GM12801 (cell line): Measurements from ENCODE around the gene SIGLEC14.

ENCODE experiments used
- TF ChIP-seq, protein P1 (sequence below): IDR thresholded peaks from one replicate; pipeline ENCODE4 v1.5.1; 2011; ENCODE audit warnings: control low read depth; ENCODE audit not compliant: insufficient read length; ENCODE audit errors: extremely low read depth

The SIGLEC14 gene

DNA sequence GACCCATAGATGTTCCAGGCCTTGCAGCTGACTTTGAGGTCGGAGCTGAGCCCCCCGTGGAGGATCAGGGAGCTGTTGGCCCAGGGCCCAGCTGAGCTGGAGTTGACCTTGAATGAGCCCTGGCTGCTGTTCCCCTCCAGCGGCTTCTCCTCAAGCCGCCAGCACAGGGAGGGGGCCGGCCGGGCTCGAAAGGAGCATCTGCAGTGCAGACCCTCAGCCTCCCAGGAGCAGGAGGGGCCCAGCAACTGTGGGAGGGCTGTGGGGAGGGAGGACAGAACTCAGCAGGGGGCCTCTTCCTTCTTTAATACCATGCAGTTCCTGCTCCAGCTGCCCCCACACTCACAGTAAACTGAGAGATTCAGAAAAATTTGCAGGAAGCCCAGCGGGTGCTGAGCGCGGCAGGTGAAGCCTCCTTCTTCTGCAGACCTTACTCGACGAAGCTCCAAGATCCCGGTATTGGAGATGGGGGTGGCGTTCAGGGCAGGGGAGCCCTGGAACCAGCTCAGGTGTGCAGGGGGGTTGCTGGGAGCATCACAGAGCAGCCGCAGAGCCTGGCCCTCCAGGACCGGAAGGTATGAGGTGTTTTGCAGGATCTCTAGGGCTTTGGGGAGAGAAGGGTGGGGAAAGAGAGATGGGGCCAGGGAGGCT lies 19.0 kb downstream of the SIGLEC14 start:
- TF ChIP-seq, protein P1, sequence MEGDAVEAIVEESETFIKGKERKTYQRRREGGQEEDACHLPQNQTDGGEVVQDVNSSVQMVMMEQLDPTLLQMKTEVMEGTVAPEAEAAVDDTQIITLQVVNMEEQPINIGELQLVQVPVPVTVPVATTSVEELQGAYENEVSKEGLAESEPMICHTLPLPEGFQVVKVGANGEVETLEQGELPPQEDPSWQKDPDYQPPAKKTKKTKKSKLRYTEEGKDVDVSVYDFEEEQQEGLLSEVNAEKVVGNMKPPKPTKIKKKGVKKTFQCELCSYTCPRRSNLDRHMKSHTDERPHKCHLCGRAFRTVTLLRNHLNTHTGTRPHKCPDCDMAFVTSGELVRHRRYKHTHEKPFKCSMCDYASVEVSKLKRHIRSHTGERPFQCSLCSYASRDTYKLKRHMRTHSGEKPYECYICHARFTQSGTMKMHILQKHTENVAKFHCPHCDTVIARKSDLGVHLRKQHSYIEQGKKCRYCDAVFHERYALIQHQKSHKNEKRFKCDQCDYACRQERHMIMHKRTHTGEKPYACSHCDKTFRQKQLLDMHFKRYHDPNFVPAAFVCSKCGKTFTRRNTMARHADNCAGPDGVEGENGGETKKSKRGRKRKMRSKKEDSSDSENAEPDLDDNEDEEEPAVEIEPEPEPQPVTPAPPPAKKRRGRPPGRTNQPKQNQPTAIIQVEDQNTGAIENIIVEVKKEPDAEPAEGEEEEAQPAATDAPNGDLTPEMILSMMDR = no peak

- TF ChIP-seq, protein P1 = no peak
These were observed 19.9 kb downstream of the SIGLEC14 start for GRCh38 chr19:51626675-51627074.

- TF ChIP-seq, protein P1 = no peak
These were observed 25.4 kb downstream of the SIGLEC14 start for GRCh38 chr19:51621178-51621577.

DNA sequence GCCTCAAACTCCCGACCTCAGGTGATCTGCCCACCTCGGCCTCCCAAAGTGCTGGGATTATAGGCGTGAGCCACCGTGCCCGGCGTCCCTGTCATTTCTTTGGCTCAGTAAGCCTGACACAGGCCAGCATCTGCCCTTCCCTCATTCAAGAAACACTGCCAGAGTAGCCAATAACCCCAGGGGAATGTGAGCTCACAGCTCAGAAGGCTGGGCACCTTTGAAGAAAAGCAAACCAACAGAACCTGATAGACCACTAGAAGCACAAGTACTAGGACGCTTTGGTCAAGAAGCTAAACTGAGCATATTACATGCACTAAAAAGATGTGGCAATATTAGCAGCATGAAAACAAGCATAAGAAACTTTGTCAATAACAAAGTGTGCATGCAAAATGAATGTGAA lies 30.6 kb downstream of the SIGLEC14 start:
- TF ChIP-seq, protein P1 = no peak

DNA sequence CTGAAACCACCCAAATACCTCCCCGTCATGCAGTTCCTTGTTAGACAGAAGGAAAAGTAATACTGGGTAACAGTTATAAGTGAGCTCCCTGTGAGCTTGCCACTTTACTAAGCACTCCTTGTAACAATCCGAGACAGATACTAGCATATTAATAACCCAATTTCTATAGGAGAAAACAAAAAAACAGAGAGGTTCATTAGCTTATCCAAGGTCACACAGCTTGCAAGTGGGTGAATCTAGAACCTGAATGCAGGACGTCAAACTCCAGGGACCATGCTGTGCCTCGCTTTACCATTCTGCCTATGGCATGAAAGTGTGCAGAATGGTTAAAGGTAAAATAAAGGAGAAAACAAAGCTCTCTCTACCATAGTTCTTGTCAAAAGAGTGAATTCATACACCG lies 31.8 kb downstream of the SIGLEC14 start:
- TF ChIP-seq, protein P1 = no peak

GRCh38 chr19:51610576-51610975 lies 36.0 kb downstream of the SIGLEC14 start:
- TF ChIP-seq, protein P1 = no peak

DNA sequence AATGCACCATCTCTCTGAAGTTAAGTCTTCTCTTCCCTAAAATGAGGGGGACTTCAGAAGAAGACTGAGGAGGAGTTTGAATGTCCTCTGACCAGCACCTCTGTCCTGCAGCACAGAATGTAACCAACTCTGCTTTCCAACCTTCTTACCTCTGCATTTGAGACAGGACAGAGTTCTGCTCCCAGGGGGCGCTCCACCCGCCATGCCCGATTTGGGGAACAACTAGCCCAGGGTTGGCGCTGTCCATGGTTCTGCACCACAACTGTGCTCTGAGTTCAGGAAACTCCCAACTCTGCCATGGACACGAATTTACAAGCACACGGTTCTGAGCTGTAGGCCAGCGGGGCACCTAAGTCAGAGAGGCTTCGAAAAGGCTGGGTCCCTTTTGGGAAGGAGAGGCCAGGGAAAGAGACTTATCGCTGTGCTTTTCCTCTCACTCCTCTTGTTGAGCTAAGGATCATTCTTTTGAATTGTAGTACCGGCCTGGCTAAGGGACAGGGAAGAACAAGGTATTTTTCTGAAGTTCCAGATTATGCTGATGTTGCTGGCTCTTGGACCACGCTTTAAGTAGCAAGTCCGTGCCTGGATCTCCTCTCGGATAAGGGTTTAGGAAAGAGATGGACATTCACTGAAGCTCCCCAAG lies 38.6 kb downstream of the SIGLEC14 start:
- TF ChIP-seq, protein P1 = no peak
